ENCODE measurements around the gene GBF1.
A peak's percentile ranks its signal among the peaks of the same experiment; 100 is the strongest.

GBF1 gene

DNA sequence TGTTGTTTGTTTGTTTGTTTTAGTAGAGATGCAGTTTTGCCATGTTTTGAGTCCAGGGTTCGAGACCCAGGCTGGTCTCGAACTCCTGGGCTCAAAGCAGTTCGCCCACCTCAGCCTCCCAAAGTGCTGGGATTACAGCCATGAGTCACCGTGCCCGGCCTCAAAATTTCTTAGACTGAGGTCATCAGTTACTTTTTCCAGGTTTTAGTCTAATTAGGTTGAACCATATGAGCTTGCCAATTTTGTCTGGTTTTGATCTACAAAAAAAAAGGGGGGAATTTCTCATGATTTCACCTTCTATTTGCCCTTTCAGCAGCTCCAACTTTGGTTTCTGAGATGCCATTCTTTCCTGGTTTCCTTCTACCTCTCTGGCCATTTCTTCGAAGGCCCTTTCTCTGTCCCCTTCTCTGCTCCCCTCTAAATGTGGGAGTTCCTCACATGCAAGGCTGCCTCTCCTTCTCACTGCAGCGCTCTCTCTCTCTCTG lies 181.5 kb downstream of the GBF1 start:
- no peak for TF ChIP-seq CTCF (IDR thresholded peaks at IDR 0.05; ENCODE audit: low read depth, low read length)
- H3K4me3 ChIP-seq (replicated peaks in 1 of 2; ENCODE audit: low read depth in 2 of 2, low read length in 2 of 2): no peak overlapping the region
- no peak for DNase-seq (ENCODE audit: low read depth in 2 of 2)

GRCh38 chr10:102429468-102429867 lies 184.1 kb downstream of the GBF1 start:
- no peak for DNase-seq (ENCODE audit: low read depth in 2 of 2)
- H3K4me3 ChIP-seq (replicated peaks in 1 of 2; ENCODE audit: low read depth in 2 of 2, low read length in 2 of 2): no peak overlapping the region
- no peak for TF ChIP-seq CTCF (IDR thresholded peaks at IDR 0.05; ENCODE audit: low read depth, low read length)

GRCh38 chr10:102431452-102432124 lies 186.3 kb downstream of the GBF1 start:
- DNase-seq (ENCODE audit: low read depth in 2 of 2): peak; percentile 58 to 59
- H3K4me3 ChIP-seq (replicated peaks in 1 of 2; ENCODE audit: low read depth in 2 of 2, low read length in 2 of 2): peak overlapping the region; percentile 87 to 94
- TF ChIP-seq CTCF (IDR thresholded peaks at IDR 0.05; ENCODE audit: low read depth, low read length): no peak
